Measurements from ENCODE around the gene ABHD14A. TPM values are rescaled to one million over a fixed set of nuclear protein-coding genes. Genes with fewer than 3 reads are reported as not detected.

The ABHD14A gene
- total RNA-seq, 1 experiment from 2014 or later: 9.9 TPM

DNA sequence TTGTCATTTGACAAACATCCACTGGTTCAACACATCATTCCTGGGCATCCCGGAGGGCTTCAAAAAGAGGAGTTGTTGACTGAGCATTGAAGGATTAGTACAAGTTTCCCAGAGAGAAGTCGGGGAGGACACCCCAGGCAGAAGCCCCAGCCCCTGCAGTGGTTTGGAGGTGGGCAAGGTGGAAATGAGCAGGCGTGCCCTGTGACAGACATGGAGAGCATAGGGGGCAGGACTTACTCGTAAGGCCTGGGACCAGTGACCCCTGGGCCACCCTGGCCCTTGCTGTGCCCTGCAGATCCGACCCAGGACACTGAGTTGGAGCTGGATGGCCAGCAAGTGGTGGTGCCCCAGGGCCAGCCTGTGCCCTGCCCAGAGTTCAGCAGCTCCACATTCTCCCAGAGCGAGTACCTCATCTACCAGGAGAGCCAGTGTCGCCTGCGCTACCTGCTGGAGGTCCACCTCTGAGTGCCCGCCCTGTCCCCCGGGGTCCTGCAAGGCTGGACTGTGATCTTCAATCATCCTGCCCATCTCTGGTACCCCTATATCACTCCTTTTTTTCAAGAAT lies 26.8 kb upstream of the ABHD14A start:
- Histone ChIP-seq H3K9me3 (ENCODE audit: insufficient read depth, low read depth) (no peaks in the 10 kb centered on the region), H3K4me1 (replicated peaks; ENCODE audit: insufficient read depth) (peaks cover 4% of the 10 kb centered on the region; the same call in 1 of the 2 replicates), H3K27ac (no peak overlapping the region), H2AFZ (no peak overlapping the region), H3K27me3 (ENCODE audit: insufficient read depth, low read depth) (no peaks in the 10 kb centered on the region), H3K9me2 (ENCODE audit: insufficient read depth) (no peaks in the 10 kb centered on the region), H3K79me2 (ENCODE audit: low read depth) (no peaks in the 10 kb centered on the region), H3K4me2 (no peak overlapping the region), H3F3A (ENCODE audit: insufficient read depth, low read depth) (no peaks in the 10 kb centered on the region), H3K4me3 (no peak overlapping the region), H4K20me1 (ENCODE audit: insufficient read depth) (no peaks in the 10 kb centered on the region), H3K36me3 (ENCODE audit: low read depth) (no peaks in the 10 kb centered on the region)
- intact Hi-C loops (cut with micrococcal nuclease; ENCODE audit: unreplicated experiment): no loop called here
- no peak for DNase-seq
- no TSS peak for BruUV-seq (replicated peaks)
- POLR2A ChIA-PET (ENCODE audit: unreplicated experiment): interaction anchor here (0.6 kb wide), 1 partner anchor 448 kb away, joined by 3 read pairs; the partner anchor contains the start of gene DCAF1
- CTCF ChIA-PET: no interaction called here
- no peak for TF ChIP-seq EZH2 (IDR thresholded peaks at IDR 0.05; ENCODE audit: low read depth)
- TF ChIP-seq, protein P1, sequence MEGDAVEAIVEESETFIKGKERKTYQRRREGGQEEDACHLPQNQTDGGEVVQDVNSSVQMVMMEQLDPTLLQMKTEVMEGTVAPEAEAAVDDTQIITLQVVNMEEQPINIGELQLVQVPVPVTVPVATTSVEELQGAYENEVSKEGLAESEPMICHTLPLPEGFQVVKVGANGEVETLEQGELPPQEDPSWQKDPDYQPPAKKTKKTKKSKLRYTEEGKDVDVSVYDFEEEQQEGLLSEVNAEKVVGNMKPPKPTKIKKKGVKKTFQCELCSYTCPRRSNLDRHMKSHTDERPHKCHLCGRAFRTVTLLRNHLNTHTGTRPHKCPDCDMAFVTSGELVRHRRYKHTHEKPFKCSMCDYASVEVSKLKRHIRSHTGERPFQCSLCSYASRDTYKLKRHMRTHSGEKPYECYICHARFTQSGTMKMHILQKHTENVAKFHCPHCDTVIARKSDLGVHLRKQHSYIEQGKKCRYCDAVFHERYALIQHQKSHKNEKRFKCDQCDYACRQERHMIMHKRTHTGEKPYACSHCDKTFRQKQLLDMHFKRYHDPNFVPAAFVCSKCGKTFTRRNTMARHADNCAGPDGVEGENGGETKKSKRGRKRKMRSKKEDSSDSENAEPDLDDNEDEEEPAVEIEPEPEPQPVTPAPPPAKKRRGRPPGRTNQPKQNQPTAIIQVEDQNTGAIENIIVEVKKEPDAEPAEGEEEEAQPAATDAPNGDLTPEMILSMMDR (conservative IDR thresholded peaks at IDR 0.05): no peak

GRCh38 chr3:51949121-51949520 lies 25.7 kb upstream of the ABHD14A start:
- no peaks in the 10 kb centered on the region for H3K9me2 ChIP-seq (ENCODE audit: insufficient read depth)
- ChIA-PET POLR2A (ENCODE audit: unreplicated experiment) (no interaction called here), CTCF (interaction anchor here (0.7 kb wide), 1 partner anchor 275 kb away, joined by 3 read pairs; no protein-coding TSS in a partner anchor)
- no peak overlapping the region for H2AFZ ChIP-seq
- no peak overlapping the region for H3K4me2 ChIP-seq
- intact Hi-C loops (cut with micrococcal nuclease; ENCODE audit: unreplicated experiment): no loop called here
- no peak overlapping the region for H3K27ac ChIP-seq
- H3K79me2 ChIP-seq (ENCODE audit: low read depth): no peaks in the 10 kb centered on the region
- H3K4me3 ChIP-seq: no peak overlapping the region
- no peaks in the 10 kb centered on the region for H4K20me1 ChIP-seq (ENCODE audit: insufficient read depth)
- H3K27me3 ChIP-seq (ENCODE audit: insufficient read depth, low read depth): no peaks in the 10 kb centered on the region
- no peaks in the 10 kb centered on the region for H3K36me3 ChIP-seq (ENCODE audit: low read depth)
- H3K9me3 ChIP-seq (ENCODE audit: insufficient read depth, low read depth): no peaks in the 10 kb centered on the region
- peaks cover 4% of the 10 kb centered on the region; the same call in 1 of the 2 replicates for H3K4me1 ChIP-seq (replicated peaks; ENCODE audit: insufficient read depth)
- H3F3A ChIP-seq (ENCODE audit: insufficient read depth, low read depth): no peaks in the 10 kb centered on the region
- TF ChIP-seq EZH2 (IDR thresholded peaks at IDR 0.05; ENCODE audit: low read depth): no peak
- TF ChIP-seq, protein P1 (conservative IDR thresholded peaks at IDR 0.05): no peak
- DNase-seq: no peak
- BruUV-seq (replicated peaks): no TSS peak

DNA sequence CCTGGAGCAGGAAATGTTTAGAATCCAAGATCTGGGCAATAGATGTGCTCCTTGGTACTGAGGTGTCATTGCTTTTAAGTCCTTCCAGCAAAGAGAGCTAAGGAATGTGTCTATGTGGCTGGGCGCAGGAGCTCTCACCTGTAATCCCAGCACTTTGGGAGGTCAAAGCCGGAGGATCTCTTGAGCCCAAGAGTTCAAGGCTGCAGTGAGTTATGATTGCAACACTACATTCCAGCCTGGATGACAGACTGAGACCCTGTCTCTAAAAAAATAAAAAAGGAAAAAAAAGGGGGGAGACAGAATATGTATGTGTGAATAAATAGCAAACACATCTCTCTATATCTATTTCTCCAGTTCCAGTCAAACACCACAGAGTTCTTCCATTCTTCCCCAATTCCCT lies 24.0 kb upstream of the ABHD14A start:
- ChIA-PET CTCF (interaction anchor here (0.6 kb wide), 1 partner anchor 195 kb away, joined by 3 read pairs; no protein-coding TSS in a partner anchor), POLR2A (ENCODE audit: unreplicated experiment) (no interaction called here)
- H3K9me3 ChIP-seq (ENCODE audit: insufficient read depth, low read depth): no peaks in the 10 kb centered on the region
- H3K27me3 ChIP-seq (ENCODE audit: insufficient read depth, low read depth): no peaks in the 10 kb centered on the region; the same call in 1 of the 2 replicates
- H3F3A ChIP-seq (ENCODE audit: insufficient read depth, low read depth): no peaks in the 10 kb centered on the region
- TF ChIP-seq EZH2 (IDR thresholded peaks at IDR 0.05; ENCODE audit: low read depth): no peak
- TF ChIP-seq, protein P1 (conservative IDR thresholded peaks at IDR 0.05): no peak
- no peaks in the 10 kb centered on the region for H3K9me2 ChIP-seq (ENCODE audit: insufficient read depth)
- H3K79me2 ChIP-seq (ENCODE audit: low read depth): no peaks in the 10 kb centered on the region
- no peak for DNase-seq
- intact Hi-C loops (cut with micrococcal nuclease; ENCODE audit: unreplicated experiment): no loop called here
- no peaks in the 10 kb centered on the region for H4K20me1 ChIP-seq (ENCODE audit: insufficient read depth)
- H3K27ac ChIP-seq: no peak overlapping the region
- H3K36me3 ChIP-seq (ENCODE audit: low read depth): no peaks in the 10 kb centered on the region
- H2AFZ ChIP-seq: no peak overlapping the region
- BruUV-seq (replicated peaks): no TSS peak
- peaks cover 4% of the 10 kb centered on the region; the same call in 1 of the 2 replicates for H3K4me1 ChIP-seq (replicated peaks; ENCODE audit: insufficient read depth)
- no peak overlapping the region for H3K4me2 ChIP-seq
- no peak overlapping the region for H3K4me3 ChIP-seq

Measured in PC-9 (cell line).